Mesenchymal stem cell (in vitro differentiated cells and primary cell): ENCODE measurements around the gene PLK4. TPM values are rescaled to one million over a fixed set of nuclear protein-coding genes. Genes with fewer than 3 reads are reported as not detected.
"Not testable (repeated sequence)": the region's sequence is repeated elsewhere in the genome, so short reads cannot be mapped to it uniquely, and the experiment has no call there.

Source experiments
- DNase-seq: peaks from one replicate; pipeline ENCODE4 v3.0.0-alpha.2; 2013
- H2AFZ ChIP-seq: one replicate; pipeline ENCODE4 v1.6.1; 2013; ENCODE audit warnings: low read depth, mild to moderate bottlenecking, control low read depth, inconsistent platforms, low read length, moderate library complexity
- H2AK5ac ChIP-seq: 2 replicates; pipeline ENCODE4 v1.6.1; 2013; ENCODE audit warnings: low read length, moderate library complexity, mild to moderate bottlenecking, inconsistent platforms; ENCODE audit not compliant: severe bottlenecking
- H2BK120ac ChIP-seq: one replicate; pipeline ENCODE4 v1.6.1; 2013; ENCODE audit warnings: low read depth, mild to moderate bottlenecking, inconsistent platforms, low read length, moderate library complexity
- H2BK12ac ChIP-seq, 2 experiments: one replicate each; pipeline ENCODE4 v1.6.1; 2013; ENCODE audit warnings: inconsistent platforms in 2 of 2, low read length in 2 of 2, mild to moderate bottlenecking in 2 of 2, moderate library complexity in 2 of 2, control low read depth in 1 of 2
- H2BK15ac ChIP-seq: one replicate; pipeline ENCODE4 v1.6.1; 2013; ENCODE audit warnings: mild to moderate bottlenecking, low read depth, inconsistent platforms; ENCODE audit not compliant: poor library complexity, severe bottlenecking
- H2BK5ac ChIP-seq: 2 replicates; pipeline ENCODE4 v1.6.1; 2013; ENCODE audit warnings: low read depth, mild to moderate bottlenecking, low read length, control low read depth, inconsistent platforms; ENCODE audit not compliant: poor library complexity, severe bottlenecking
- H3K14ac ChIP-seq, 2 experiments: one replicate each; pipeline ENCODE4 v1.6.1; 2013; ENCODE audit warnings: inconsistent platforms in 2 of 2, low read length in 2 of 2, control low read depth in 1 of 2, mild to moderate bottlenecking in 1 of 2, moderate library complexity in 1 of 2
- H3K18ac ChIP-seq, 2 experiments: one replicate each; pipeline ENCODE4 v1.6.1; 2013; ENCODE audit warnings: inconsistent platforms in 2 of 2, low read length in 2 of 2, control low read depth in 1 of 2, low read depth in 1 of 2, mild to moderate bottlenecking in 1 of 2
- H3K23ac ChIP-seq, 2 experiments: one replicate each; pipeline ENCODE4 v1.6.1; 2013; ENCODE audit warnings: inconsistent platforms in 2 of 2, low read length in 2 of 2, mild to moderate bottlenecking in 2 of 2, moderate library complexity in 2 of 2, control low read depth in 1 of 2
- H3K27ac ChIP-seq: 2 replicates; pipeline ENCODE4 v1.5.1; 2013; ENCODE audit warnings: mild to moderate bottlenecking, moderate library complexity, low read length, control low read depth, inconsistent platforms; ENCODE audit not compliant: poor library complexity, severe bottlenecking
- H3K27me3 ChIP-seq, 2 experiments: 2 replicates each; pipeline versions ENCODE4 v1.6.1 to v1.7.0; 2013; ENCODE audit warnings: low read length in 2 of 2, mild to moderate bottlenecking in 2 of 2, moderate library complexity in 2 of 2, control low read depth in 1 of 2, inconsistent platforms in 1 of 2; ENCODE audit not compliant: control insufficient read depth in 1 of 2, insufficient read depth in 1 of 2
- H3K36me3 ChIP-seq, 2 experiments: 2 replicates each; pipeline versions ENCODE4 v1.6.1 to v1.7.0; 2013; ENCODE audit warnings: low read length in 2 of 2, control low read depth in 1 of 2, inconsistent platforms in 1 of 2, low read depth in 1 of 2, mild to moderate bottlenecking in 1 of 2; ENCODE audit not compliant: insufficient read depth in 2 of 2, control insufficient read depth in 1 of 2
- H3K4ac ChIP-seq, 2 experiments: one replicate each; pipeline ENCODE4 v1.6.1; 2013; ENCODE audit warnings: inconsistent platforms in 2 of 2, low read length in 2 of 2, mild to moderate bottlenecking in 2 of 2, moderate library complexity in 2 of 2, control low read depth in 1 of 2, low read depth in 1 of 2
- H3K4me1 ChIP-seq: 2 replicates; pipeline ENCODE4 v1.6.1; 2013; ENCODE audit warnings: low read depth, low read length, control low read depth; ENCODE audit not compliant: control insufficient read depth, insufficient read depth
- H3K4me2 ChIP-seq: 2 replicates; pipeline ENCODE4 v1.6.1; 2013; ENCODE audit warnings: low read length, mild to moderate bottlenecking, inconsistent platforms; ENCODE audit not compliant: poor library complexity, severe bottlenecking
- H3K4me3 ChIP-seq, 2 experiments: 2 replicates each; pipeline versions ENCODE4 v1.5.1 to v1.7.0; 2013; ENCODE audit warnings: low read length in 2 of 2, mild to moderate bottlenecking in 2 of 2, control low read depth in 1 of 2, low read depth in 1 of 2; ENCODE audit not compliant: insufficient read depth in 1 of 2
- H3K79me1 ChIP-seq: replicated peaks from 2 replicates; pipeline ENCODE4 v1.6.1; 2013; ENCODE audit warnings: mild to moderate bottlenecking, control low read depth, low read length, inconsistent platforms; ENCODE audit not compliant: poor library complexity, severe bottlenecking
- H3K9ac ChIP-seq: 2 replicates; pipeline ENCODE4 v1.7.0; 2013; ENCODE audit warnings: mild to moderate bottlenecking, low read length, moderate library complexity
- H3K9me3 ChIP-seq: 2 replicates; pipeline ENCODE4 v1.7.0; 2013; ENCODE audit warnings: mild to moderate bottlenecking, low read length; ENCODE audit not compliant: control insufficient read depth
- H4K8ac ChIP-seq: one replicate; pipeline ENCODE4 v1.6.1; 2013; ENCODE audit warnings: inconsistent platforms, mild to moderate bottlenecking, low read length, moderate library complexity
- H4K91ac ChIP-seq: one replicate; pipeline ENCODE4 v1.6.1; 2013; ENCODE audit warnings: mild to moderate bottlenecking, low read length, inconsistent platforms
- WGBS: methylation state at CpG from one replicate; pipeline ENCODE4 v1.1.7; 2013; ENCODE audit warnings: mixed read lengths; 5-methylcytosine and 5-hydroxymethylcytosine counted together
- small RNA-seq: library from polyadenylated mRNA; stranded (forward); fragments of <200 nt; extraction: miRNeasy Mini kit (QIAGEN cat#:217004); gene quantifications from one replicate; pipeline ENCODE3, GENCODE V24; 2013; ENCODE audit warnings: low read depth

The PLK4 gene

DNA sequence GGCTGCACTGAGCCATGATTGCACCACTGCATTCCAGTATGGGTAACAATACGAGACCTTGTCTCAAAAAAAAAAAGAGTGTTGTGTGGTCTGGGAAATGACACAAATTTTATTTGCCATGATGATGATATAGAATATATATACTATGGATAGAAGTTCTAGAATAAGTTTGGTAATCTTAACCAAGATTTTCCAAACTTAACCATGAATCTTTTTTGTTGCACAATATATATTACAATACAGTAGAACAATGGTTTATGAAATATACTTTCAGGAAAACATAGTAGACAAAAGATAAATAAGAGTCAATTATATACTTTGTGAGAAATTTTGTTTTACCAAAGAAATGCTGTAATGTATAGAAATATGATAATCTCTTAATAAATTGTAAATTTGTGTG, 49.5 kb downstream of the PLK4 start:
- Histone ChIP-seq H2BK12ac (no peak overlapping the region), H3K9me3 (no peaks in the 10 kb centered on the region), H2BK5ac (no peak overlapping the region), H2AFZ (no peak overlapping the region), H3K4me1 (no peaks in the 10 kb centered on the region), H2AK5ac (no peak overlapping the region), H2BK15ac (no peak overlapping the region), H3K4ac (no peak overlapping the region), H3K79me1 (peaks cover 4% of the 10 kb centered on the region), H3K9ac (no peak overlapping the region), H3K23ac (no peak overlapping the region), H4K91ac (no peak overlapping the region), H3K18ac (no peak overlapping the region), H3K4me2 (no peak overlapping the region), H2BK120ac (no peak overlapping the region), H3K14ac (no peak overlapping the region), H3K27ac (no peak overlapping the region), H4K8ac (no peak overlapping the region), H3K36me3 (peaks cover 7 to 46% of the 10 kb centered on the region in 2 experiments), H3K4me3 (no peak overlapping the region), H3K27me3 (no peaks in the 10 kb centered on the region)
- 100% methylated on average over 1 of the region's 1 CpG for WGBS
- no peak for DNase-seq

DNA sequence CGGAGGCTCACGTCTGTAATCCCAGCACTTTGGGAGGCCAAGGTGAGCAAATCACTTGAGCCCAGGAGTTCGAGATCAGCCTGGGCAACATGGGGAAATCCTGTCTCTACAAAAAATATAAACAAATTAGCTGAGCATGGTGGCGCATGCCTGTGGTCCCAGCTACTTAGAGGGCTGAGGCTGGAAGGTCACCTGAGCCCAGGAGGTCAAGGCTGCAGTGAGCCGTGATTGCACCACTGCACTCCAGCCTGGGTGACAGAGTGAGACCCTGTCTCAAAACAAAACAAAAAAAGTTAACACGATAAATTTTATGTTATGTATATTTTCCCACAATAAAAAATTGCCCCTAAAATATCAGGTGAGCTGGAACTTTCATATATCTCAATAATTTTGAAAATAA, 51.1 kb downstream of the PLK4 start:
- 86% methylated on average over 4 of the region's 6 CpGs for WGBS
- not testable (repeated sequence) for H3K9ac ChIP-seq, H3K27me3 ChIP-seq, H3K27ac ChIP-seq, H2BK120ac ChIP-seq, H3K23ac ChIP-seq, H4K8ac ChIP-seq, H4K91ac ChIP-seq, H3K4me1 ChIP-seq, H3K14ac ChIP-seq, H2BK5ac ChIP-seq, H2BK15ac ChIP-seq, H3K4me2 ChIP-seq, H3K79me1 ChIP-seq, H3K9me3 ChIP-seq, H2AFZ ChIP-seq, H3K18ac ChIP-seq, H3K4ac ChIP-seq, H3K4me3 ChIP-seq, H2AK5ac ChIP-seq, H2BK12ac ChIP-seq
- DNase-seq, result peak; percentile 18
- peaks cover 3 to 35% of the 10 kb centered on the region in 2 experiments for H3K36me3 ChIP-seq

DNA sequence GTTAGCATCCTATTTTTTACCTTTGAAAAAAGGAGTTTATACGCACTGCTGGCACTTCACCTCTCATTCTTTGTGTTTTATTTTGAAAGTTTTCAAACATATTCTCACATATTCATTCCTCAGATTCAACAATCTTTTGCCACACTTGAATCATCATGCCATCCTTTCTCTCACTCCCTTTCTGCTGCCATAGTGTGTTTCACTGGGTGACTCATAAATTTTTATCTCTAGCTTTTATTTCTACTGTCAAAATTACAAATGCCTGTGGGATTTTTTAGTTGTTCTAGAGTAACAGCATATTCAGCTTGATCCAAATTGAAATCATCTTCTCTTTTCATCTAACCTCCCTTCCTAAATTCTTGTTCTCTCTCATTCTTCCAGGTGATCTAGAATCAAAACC, 56.3 kb downstream of the PLK4 start:
- no peak overlapping the region for H4K91ac ChIP-seq
- H3K9me3 ChIP-seq, result no peaks in the 10 kb centered on the region
- H3K4me3 ChIP-seq, result no peak overlapping the region
- H2BK15ac ChIP-seq, result no peak overlapping the region
- no peak overlapping the region for H3K18ac ChIP-seq
- H3K4ac ChIP-seq, result no peak overlapping the region
- no peak overlapping the region for H2AK5ac ChIP-seq
- no peak overlapping the region for H2AFZ ChIP-seq
- no peak overlapping the region for H2BK5ac ChIP-seq
- no peak overlapping the region for H4K8ac ChIP-seq
- H3K36me3 ChIP-seq, result peaks cover 3 to 14% of the 10 kb centered on the region in 2 experiments
- H3K79me1 ChIP-seq, result no peaks in the 10 kb centered on the region
- no peaks in the 10 kb centered on the region for H3K27me3 ChIP-seq
- no peak overlapping the region for H3K14ac ChIP-seq
- peak; percentile 7 for DNase-seq
- no peak overlapping the region for H3K27ac ChIP-seq
- 100% methylated on average over 1 of the region's 1 CpG for WGBS
- H3K4me2 ChIP-seq, result no peak overlapping the region
- H2BK12ac ChIP-seq, result no peak overlapping the region
- H3K23ac ChIP-seq, result no peak overlapping the region
- H3K9ac ChIP-seq, result peak overlapping the region; percentile 47
- no peaks in the 10 kb centered on the region for H3K4me1 ChIP-seq
- H2BK120ac ChIP-seq, result no peak overlapping the region

Small RNA genes lying within 50 kb of the gene (small RNA-seq; reads per million reads assigned to genes)
- not detected for gene RNU6-583P
